Measurements from ENCODE around the gene ZMYND15. TPM values are rescaled to one million over a fixed set of nuclear protein-coding genes. Genes with fewer than 3 reads are reported as not detected.
A peak's percentile ranks its signal among the peaks of the same experiment; 100 is the strongest.

ZMYND15 gene
- total and polyA plus RNA-seq, 2 of the 13 experiments (the other 11 are each of a cell fraction or from before 2014, with no cell fraction given) = 0.24 to 2.7 TPM

DNA sequence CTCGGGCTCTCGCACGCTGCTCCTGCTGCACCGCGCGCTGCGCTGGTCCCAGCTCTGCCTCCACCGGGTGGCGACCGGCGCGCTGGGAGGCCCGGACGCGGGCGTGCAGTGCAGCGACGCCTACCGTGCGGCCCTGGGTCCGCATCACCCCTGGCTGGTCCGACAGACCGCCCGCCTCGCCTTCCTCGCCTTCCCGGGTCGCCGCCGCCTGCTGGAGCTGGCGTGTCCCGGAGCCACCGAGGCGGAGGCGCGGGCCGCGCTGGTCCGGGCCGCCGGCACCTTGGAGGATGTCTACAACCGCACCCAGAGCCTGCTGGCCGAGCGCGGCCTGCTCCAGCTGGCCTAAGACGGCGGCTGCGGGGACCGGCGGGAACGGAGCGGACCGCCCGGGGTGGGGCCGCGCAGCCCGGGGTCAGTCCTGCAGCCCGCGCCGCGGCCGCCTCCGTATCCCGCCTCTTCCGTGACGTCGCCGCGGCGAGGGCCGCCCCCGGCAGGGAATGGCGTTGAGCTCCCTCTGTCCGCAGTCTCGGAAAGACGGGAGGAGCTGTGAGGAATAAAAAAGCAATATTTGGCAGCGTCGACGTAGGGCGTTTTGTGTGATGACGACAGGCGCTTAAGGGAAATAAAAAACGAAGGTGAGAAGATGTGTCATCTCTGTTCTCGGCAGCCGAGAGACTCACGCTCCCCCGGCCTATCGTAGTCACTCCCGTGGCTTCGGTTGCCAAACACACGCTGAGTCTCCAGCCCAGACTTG lies 50.5 kb downstream of the ZMYND15 start (continued):
- TF ChIP-seq, protein P1, sequence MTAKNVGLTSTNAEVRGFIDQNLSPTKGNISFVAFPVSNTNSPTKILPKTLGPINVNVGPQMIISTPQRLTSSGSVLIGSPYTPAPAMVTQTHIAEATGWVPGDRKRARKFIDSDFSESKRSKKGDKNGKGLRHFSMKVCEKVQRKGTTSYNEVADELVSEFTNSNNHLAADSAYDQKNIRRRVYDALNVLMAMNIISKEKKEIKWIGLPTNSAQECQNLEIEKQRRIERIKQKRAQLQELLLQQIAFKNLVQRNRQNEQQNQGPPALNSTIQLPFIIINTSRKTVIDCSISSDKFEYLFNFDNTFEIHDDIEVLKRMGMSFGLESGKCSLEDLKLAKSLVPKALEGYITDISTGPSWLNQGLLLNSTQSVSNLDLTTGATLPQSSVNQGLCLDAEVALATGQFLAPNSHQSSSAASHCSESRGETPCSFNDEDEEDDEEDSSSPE (CRISPR knock-in tag; IDR thresholded peaks at IDR 0.05) = no peak
- no peak for TF ChIP-seq SNAI1 (CRISPR knock-in tag; IDR thresholded peaks at IDR 0.05; ENCODE audit: borderline replicate concordance)
- TF ChIP-seq ZFP37 (CRISPR knock-in tag; IDR thresholded peaks at IDR 0.05; ENCODE audit: borderline replicate concordance) = no peak
- TF ChIP-seq MYC (CRISPR knock-in tag; IDR thresholded peaks at IDR 0.05; ENCODE audit: borderline replicate concordance) = peak; percentile 77
- TF ChIP-seq, protein P2, sequence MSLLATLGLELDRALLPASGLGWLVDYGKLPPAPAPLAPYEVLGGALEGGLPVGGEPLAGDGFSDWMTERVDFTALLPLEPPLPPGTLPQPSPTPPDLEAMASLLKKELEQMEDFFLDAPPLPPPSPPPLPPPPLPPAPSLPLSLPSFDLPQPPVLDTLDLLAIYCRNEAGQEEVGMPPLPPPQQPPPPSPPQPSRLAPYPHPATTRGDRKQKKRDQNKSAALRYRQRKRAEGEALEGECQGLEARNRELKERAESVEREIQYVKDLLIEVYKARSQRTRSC (CRISPR knock-in tag; IDR thresholded peaks at IDR 0.05; ENCODE audit: low read depth) = no peak
- no peak for TF ChIP-seq ZNF317 (CRISPR knock-in tag; IDR thresholded peaks at IDR 0.05)
- no peak for TF ChIP-seq ZNF703 (CRISPR knock-in tag; IDR thresholded peaks at IDR 0.05; ENCODE audit: borderline replicate concordance)
- no peak for TF ChIP-seq ZNF367 (CRISPR knock-in tag; IDR thresholded peaks at IDR 0.05; ENCODE audit: borderline replicate concordance)
- no peak; the same call in 1 of the 2 replicates for TF ChIP-seq ZIK1 (CRISPR knock-in tag; IDR thresholded peaks at IDR 0.05; ENCODE audit: borderline replicate concordance, low read depth)
- no peak for TF ChIP-seq ADNP (CRISPR knock-in tag; IDR thresholded peaks at IDR 0.05)
- no peak for TF ChIP-seq MZF1 (CRISPR knock-in tag; IDR thresholded peaks at IDR 0.05; ENCODE audit: borderline replicate concordance)
- TF ChIP-seq NFE2L2 (IDR thresholded peaks at IDR 0.05; ENCODE audit: low read length) = no peak
- TF ChIP-seq MYNN (CRISPR knock-in tag; IDR thresholded peaks at IDR 0.05; ENCODE audit: low read depth) = no peak
- no peak for TF ChIP-seq RFX3 (CRISPR knock-in tag; IDR thresholded peaks at IDR 0.05)
- TF ChIP-seq, protein P3, sequence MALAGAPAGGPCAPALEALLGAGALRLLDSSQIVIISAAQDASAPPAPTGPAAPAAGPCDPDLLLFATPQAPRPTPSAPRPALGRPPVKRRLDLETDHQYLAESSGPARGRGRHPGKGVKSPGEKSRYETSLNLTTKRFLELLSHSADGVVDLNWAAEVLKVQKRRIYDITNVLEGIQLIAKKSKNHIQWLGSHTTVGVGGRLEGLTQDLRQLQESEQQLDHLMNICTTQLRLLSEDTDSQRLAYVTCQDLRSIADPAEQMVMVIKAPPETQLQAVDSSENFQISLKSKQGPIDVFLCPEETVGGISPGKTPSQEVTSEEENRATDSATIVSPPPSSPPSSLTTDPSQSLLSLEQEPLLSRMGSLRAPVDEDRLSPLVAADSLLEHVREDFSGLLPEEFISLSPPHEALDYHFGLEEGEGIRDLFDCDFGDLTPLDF (CRISPR knock-in tag; IDR thresholded peaks at IDR 0.05) = peak; percentile 60
- TF ChIP-seq, protein P4, sequence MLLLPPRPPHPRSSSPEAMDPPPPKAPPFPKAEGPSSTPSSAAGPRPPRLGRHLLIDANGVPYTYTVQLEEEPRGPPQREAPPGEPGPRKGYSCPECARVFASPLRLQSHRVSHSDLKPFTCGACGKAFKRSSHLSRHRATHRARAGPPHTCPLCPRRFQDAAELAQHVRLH (CRISPR knock-in tag; IDR thresholded peaks at IDR 0.05; ENCODE audit: borderline replicate concordance, low read depth) = no peak
- TF ChIP-seq, protein P5, sequence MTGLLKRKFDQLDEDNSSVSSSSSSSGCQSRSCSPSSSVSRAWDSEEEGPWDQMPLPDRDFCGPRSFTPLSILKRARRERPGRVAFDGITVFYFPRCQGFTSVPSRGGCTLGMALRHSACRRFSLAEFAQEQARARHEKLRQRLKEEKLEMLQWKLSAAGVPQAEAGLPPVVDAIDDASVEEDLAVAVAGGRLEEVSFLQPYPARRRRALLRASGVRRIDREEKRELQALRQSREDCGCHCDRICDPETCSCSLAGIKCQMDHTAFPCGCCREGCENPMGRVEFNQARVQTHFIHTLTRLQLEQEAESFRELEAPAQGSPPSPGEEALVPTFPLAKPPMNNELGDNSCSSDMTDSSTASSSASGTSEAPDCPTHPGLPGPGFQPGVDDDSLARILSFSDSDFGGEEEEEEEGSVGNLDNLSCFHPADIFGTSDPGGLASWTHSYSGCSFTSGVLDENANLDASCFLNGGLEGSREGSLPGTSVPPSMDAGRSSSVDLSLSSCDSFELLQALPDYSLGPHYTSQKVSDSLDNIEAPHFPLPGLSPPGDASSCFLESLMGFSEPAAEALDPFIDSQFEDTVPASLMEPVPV (CRISPR knock-in tag; IDR thresholded peaks at IDR 0.05) = peak; percentile 78
